KOPT-K1 (cell line): ENCODE measurements around the gene IGFBP2.

Experiments
- H3K27ac ChIP-seq: fragments of 200-600 bp; sonication (generic); 2 replicates; pipeline ENCODE4 v1.5.1; 2016; ENCODE audit warnings: antibody characterized with exemption, mild to moderate bottlenecking, low read depth, low read length; ENCODE audit not compliant: poor library complexity, severe bottlenecking
- H3K36me3 ChIP-seq: fragments of 200-600 bp; sonication (generic); 2 replicates; pipeline ENCODE4 v1.5.1; 2017; ENCODE audit warnings: antibody characterized with exemption, mild to moderate bottlenecking, low read length, moderate library complexity; ENCODE audit not compliant: insufficient read depth
- H3K9me3 ChIP-seq: fragments of 200-600 bp; sonication (generic); 2 replicates; pipeline ENCODE4 v1.5.1; 2017; ENCODE audit warnings: antibody characterized with exemption, low read length, mild to moderate bottlenecking; ENCODE audit not compliant: insufficient read depth, poor library complexity, severe bottlenecking

Gene IGFBP2

DNA sequence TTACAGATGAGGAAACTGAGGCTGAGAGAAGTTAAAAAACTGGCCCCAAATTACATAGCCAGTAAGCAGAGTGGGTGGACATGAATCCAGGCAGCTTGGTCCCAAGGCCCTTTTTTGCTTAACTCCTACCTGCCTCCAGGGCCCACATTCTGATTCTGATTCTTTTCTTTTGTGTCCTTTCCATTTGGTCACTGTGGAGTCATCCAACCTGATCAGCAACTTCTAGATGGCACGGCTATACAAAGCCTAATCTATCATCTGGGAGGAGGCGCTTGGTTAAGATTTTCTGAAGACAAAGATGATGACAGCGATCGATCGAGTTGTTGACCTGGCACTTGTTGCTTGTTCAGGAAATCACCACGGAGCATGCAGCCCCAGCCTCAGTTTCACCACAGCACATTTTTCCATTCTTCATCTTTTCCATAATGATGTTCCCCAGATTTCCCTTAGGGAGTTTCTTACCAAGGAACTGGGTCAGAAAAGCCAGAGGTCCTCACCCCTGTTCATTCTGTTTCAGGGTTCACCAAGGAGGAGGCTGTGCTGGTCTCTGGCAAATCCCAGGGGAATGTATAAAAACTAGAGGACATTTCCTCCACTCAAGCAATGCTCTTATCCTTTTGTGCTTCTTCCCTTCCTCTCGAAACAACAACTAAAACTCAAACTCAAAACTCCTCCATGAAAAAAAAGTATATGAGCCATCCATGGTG is 6.9 kb upstream of the IGFBP2 start:
- H3K9me3 ChIP-seq = no peaks in the 10 kb centered on the region
- H3K27ac ChIP-seq = no peak overlapping the region
- H3K36me3 ChIP-seq = no peaks in the 10 kb centered on the region

DNA sequence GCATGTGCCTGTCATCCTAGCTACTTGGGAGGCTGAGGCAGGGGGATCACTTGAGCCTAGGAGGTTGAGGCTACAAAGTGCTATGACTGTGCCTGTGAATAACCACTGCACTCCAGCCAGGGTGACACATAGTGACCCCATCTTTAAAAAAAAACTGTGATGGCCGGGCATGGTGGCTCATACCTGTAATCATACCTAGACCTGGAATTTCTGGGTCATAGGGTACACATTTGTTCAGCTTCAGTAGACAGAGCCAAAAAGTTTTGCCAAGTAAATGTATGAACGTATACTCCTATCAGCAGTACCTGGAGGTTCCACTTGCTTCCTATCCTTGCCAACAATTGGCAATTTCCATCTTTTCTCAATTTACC is 6.4 kb upstream of the IGFBP2 start:
- no peaks in the 10 kb centered on the region for H3K36me3 ChIP-seq
- no peak overlapping the region for H3K27ac ChIP-seq
- no peaks in the 10 kb centered on the region for H3K9me3 ChIP-seq

DNA sequence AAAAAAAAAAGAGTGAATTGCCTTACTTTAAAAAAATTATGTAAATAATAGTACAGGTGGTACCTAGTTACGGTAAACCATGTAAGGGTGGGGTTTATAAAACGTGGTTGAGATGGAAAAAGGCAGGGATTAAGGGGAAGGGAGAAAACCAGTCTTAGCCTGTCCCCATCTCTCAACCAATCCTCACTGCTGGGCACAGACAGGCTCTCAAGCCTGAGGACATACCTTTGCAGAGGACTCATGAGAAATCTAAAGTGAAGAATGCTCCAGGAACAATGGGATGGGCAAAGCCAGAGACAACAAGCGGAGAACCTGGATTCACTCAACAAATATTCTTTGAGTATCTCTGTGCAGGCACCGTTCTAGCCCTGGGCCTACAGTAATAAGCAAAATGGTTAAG is 3.4 kb upstream of the IGFBP2 start:
- no peak overlapping the region for H3K27ac ChIP-seq
- no peaks in the 10 kb centered on the region for H3K9me3 ChIP-seq
- no peaks in the 10 kb centered on the region for H3K36me3 ChIP-seq

DNA sequence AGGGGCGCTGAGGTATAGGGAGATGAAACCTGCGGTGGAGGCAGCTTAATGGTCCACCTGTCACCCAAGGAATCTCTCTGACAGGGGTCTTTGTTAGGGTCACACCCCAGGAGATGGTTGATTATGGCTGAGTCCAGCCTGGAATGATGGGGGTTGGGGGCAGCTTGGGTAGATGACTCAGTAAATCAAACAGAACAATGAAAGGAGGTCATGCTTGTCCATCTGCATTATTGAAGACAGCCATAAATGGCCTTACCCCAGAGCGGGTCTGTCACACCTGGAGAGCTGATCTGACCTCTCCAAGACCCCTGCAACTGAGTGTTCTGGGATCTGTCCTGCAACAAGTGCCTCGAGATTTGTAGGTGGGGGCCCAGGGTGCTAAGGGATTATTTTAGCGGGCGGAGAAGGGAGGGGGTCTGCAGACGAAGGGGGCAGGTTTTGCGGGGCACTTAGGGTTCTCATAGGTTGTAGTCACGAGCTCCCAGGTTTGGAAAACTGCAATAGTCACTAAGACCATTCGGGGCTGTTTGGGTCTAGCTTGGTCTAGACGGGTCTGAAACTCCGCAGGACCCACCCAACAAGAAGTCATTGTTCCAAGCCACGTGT is 771 bp upstream of the IGFBP2 start:
- H3K27ac ChIP-seq = peak overlapping the region; percentile 53
- peaks cover 11% of the 10 kb centered on the region for H3K36me3 ChIP-seq
- H3K9me3 ChIP-seq = no peaks in the 10 kb centered on the region

DNA sequence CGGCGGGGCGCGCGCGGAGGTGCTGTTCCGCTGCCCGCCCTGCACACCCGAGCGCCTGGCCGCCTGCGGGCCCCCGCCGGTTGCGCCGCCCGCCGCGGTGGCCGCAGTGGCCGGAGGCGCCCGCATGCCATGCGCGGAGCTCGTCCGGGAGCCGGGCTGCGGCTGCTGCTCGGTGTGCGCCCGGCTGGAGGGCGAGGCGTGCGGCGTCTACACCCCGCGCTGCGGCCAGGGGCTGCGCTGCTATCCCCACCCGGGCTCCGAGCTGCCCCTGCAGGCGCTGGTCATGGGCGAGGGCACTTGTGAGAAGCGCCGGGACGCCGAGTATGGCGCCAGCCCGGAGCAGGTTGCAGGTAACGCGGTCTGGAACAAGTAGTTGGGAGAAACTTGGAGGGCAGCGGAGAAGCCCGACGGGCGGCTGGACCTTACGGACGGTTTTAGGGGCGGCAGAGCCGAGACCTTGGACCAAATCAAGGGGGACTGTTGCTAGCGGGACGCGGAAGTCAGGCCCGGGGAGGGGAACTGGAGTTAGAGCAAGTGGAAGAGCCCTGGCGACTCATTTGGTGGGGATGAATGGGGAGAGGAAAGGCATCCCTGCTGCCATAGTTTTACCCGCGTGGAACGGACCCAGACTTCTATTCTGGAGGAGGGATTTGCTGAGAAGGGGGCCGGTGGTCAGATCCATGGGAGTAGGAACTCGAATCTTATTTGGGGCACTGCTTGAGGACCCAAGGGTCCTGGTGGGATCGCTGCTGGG is 573 bp downstream of the IGFBP2 start:
- Histone ChIP-seq H3K9me3 (no peaks in the 10 kb centered on the region), H3K27ac (peak overlapping the region; percentile 68), H3K36me3 (peaks cover 24% of the 10 kb centered on the region)

DNA sequence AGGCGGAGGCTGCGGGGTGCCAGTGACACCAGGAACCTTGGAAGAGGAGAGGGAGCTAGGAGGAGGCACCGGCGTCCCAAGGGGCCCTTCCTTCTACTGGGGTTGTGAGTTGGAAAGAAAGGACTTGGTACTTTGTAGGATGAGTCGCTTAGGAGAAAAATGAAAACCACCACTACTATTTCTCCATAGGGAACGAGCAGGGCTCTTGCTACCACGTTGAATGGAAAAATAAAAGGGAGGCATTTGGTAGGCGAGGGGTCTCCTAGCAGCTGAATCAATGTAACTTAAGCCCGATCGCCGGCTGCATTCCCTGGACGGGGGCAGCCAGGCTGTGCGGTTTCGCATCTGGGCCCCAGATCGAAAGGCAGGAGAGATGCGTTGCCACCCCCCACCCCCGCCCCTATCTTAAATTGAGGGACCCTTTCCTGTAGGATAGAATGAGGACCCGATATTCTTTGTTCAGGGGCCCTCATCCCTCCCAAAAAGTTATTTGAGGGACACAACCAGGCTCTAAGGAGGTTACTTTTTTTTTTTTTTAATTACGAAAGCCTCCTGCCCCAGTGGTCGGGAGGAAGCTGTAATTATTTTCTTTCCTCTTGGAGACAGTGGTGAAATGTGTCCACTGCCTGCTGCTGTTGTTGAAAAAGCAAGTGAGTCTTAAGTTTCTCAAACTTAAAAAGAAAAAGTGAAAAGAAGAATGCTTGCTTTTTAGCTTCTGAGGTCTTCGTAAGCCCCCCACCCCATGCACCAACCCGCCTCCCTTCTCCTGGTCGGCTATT is 1.3 kb downstream of the IGFBP2 start:
- H3K9me3 ChIP-seq = no peaks in the 10 kb centered on the region
- H3K27ac ChIP-seq = peak overlapping the region; percentile 68
- H3K36me3 ChIP-seq = peaks cover 29% of the 10 kb centered on the region

DNA sequence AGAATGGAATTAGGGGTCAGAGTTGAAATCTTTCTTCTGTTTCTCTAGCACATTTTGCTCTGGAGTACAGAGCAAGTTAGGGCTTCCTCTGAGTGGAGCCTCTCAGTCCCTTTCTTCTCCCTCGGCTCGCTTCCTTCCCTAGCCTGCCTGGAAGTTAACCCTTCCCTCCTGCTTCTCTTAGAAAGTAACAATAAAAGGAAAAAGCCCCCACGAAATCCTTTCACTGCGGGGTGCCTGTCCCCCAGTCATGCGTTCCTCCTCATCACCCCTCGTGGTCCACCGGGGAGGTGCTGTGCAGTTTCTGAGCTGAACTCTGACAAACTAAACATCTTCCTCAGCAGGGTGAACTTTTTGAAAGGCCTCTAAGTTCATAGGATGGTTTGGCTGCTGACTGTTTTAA is 2.0 kb downstream of the IGFBP2 start:
- H3K36me3 ChIP-seq = peaks cover 35% of the 10 kb centered on the region
- H3K9me3 ChIP-seq = no peaks in the 10 kb centered on the region
- H3K27ac ChIP-seq = peak overlapping the region; percentile 68

DNA sequence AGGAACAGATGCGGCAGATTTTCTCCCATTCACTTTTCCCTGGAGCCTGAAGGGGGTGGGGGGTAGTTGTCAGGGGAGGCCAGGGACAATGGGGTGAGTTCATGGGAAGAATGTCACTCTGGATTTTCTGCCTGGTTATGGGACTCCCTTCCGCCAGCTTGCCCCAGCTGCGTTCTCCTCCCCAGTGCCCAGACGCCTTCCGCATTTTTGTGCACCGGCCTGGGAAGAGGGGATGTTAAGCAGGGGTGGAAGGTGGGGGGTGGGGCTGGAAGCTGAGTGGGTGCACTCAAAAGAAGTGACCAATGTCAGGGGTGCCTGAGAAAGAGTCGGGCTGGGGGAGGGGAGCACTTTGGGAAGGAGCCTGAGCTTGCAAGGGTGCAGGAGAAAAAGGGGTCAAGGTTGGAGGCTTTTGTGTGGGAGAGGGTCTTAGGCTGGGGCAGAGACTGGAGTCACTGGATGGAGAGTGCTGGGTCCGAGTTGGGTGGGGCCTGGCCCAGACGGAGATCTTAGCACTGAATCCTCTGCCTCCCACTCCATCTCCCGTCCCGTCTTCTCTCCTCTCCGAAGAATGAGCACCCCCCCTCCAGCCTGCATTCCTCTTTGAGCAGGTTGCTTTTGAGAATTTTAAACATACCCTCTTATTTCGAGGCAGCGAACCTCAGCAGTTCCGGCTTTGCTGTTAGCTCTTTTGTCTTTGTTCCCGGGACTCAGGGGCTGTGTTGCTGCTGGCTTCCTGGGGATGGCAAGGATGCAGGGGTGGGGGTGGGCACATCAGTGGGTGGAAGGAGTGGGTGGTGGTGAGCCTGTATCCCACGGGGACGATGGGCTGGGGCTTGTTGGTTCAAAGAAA is 2.7 kb downstream of the IGFBP2 start:
- peak overlapping the region; percentile 68 for H3K27ac ChIP-seq
- no peaks in the 10 kb centered on the region for H3K9me3 ChIP-seq

DNA sequence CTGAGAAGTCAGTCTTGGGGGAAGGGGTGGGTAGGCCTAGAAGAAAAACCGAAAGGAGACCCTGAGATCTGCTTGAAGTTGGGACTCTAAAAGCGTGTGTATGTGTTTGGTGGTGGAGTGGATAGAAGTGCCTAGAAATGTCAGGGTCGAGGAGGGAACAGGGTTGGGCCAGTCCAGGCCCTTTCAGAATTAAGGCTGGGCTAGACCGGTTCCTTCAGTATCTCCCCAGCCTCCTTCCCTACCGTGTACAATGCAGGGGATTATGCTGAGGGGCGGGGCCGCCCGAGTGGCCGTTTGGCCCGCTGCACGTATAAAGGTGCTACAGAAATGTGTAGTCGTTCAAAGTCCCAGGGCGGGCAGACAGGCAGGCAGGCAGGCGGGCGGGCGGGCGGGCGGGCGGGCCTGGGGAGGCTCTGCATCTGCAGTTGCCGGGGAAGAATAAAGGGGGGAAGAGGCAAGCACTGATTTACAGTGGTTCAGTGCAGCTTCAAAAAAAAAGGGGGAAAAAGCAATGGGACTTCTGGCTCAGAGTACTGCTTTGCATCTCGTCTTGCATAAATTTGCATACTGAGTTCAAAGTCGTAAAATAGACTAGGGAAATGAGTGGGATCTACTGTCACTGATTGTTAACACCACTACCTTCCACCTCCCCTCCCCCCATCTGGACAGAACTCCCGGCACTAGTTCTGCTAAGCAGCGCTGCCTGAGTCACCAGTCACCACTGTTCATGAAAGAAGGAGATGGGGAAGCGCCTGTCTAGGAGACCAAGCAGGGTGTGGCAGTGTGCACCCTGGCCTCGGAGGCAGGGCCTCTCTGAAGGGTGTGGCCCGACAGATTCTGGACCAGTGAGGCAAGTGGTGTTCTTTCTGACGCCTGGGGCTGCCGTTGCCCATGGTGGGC is 3.6 kb downstream of the IGFBP2 start:
- H3K36me3 ChIP-seq = peaks cover 50% of the 10 kb centered on the region
- H3K9me3 ChIP-seq = no peaks in the 10 kb centered on the region
- H3K27ac ChIP-seq = peak overlapping the region; percentile 68

More for the DNA sequence above, 2.7 kb downstream of the IGFBP2 start:
- peaks cover 43% of the 10 kb centered on the region for H3K36me3 ChIP-seq

DNA sequence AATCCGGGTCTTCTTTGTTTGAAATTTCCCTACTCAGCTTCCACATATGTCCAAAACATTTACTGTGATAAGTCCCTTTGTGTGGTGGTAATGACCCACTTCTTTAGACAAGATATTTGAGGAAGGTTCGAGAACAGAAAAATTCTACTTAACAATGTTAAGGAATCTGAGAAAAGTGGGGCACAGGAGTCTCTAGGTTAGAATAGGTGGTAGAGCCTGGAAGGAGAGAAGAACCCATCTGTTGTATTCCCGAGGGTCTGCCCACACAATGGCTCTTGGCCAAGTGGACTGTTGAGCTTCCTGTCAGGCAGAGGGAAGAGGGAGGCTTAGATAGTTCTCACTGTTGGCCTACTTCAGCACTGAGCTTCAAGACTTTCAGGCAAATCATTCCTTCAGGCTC is 4.3 kb downstream of the IGFBP2 start:
- Histone ChIP-seq H3K27ac (no peak overlapping the region), H3K36me3 (peaks cover 55% of the 10 kb centered on the region), H3K9me3 (no peaks in the 10 kb centered on the region)

DNA sequence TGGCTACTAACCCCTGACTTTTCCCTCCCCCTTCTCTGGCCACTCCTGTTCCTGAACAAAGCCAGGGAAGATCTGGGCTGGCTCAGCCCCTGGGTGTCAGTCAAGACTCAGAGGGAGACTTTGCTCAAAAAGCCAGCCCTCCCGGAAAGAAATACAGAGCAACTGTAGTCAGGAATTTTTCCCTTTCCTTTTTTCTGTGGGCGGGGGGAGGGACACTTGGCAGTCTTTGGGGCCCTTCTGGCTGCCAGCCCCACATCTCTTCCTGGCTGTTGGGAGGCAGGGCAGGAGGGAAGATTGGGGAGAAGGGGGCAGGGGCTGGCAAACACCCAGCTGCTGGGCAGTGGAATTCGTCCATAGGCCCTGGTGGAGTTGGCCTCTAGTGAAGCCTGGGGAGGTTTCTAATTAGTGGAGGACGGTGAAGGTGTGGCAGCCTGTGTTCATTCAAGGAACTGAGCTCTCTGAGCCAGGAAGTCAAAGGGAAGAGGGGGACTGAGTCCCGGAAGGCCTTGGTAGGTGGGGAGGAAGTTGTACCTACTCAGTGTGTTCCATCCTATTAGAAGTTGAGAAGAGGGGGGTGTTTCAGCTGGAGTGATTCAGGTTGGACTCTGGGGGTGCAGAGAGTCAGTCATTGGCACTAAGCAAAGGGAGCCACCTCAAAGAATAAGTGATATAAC is 10.9 kb downstream of the IGFBP2 start:
- Histone ChIP-seq H3K36me3 (peaks cover 90% of the 10 kb centered on the region), H3K9me3 (no peaks in the 10 kb centered on the region), H3K27ac (peak overlapping the region; percentile 17)

DNA sequence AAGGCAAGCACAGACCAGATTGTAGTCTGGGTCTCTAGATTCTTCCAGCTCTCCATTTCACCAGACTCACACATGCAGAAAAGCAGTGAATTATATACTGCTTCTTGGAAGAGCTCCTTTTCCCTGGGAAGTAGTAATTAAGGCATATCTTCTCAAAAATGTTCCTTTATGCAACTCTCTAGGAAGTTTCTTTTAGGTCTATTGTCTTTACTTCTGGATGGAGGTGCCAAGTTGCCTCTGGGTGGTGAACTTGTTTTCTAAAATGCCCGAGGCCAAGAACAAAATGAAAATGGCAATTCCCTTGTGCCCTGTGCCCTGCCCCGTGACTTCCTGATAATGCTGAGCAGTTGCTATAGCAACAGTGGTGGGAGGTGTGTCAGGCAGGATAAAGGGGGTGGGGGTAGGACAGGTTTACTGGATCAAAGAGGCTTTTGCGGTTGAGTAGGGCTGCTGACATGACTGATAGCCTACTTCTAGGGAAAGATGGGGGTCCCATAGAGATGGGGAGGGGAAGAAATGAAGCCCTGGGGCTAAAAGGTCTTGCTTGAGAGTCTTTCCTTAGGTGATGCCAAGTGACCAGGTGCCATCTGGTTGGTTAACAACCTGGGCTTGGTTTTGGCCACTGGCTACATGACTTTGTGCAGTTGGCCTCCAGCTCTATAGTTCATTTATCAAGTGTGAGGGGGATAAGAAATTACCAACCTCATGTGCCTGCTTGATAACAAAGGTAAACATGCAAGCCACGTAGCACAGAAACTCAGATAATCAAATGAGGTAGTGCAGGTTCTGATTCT is 11.8 kb downstream of the IGFBP2 start:
- no peaks in the 10 kb centered on the region for H3K9me3 ChIP-seq
- no peak overlapping the region for H3K27ac ChIP-seq
- peaks cover 92% of the 10 kb centered on the region for H3K36me3 ChIP-seq

DNA sequence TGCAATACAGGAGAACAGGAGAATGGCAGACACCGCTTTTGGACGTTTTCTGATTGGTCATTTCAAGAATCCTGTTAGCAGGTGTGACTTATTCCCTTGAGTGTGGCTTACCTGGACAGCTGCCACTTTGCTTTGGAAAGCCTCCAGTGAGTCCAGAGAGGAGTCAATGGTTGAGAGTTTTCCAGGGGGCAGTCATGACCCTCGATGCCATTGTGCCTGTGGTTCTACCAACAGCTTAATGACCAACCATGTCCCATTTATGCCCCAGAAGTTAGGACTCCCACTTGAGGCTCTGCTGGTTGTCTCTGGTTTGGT is 12.4 kb downstream of the IGFBP2 start:
- Histone ChIP-seq H3K36me3 (peaks cover 92% of the 10 kb centered on the region), H3K9me3 (no peaks in the 10 kb centered on the region), H3K27ac (no peak overlapping the region)
